Parathyroid adenoma (tissue), 2 donors: ENCODE measurements around the gene SLC6A16.
A peak's percentile ranks its signal among the peaks of the same experiment; 100 is the strongest.
"Not testable (repeated sequence)": the region's sequence is repeated elsewhere in the genome, so short reads cannot be mapped to it uniquely, and the experiment has no call there.

ENCODE experiments used
- H2AFZ ChIP-seq: fragments of 300-600 bp; sonication (generic); one replicate; pipeline ENCODE4 v1.7.0; 2017; ENCODE audit warnings: antibody characterized with exemption, mild to moderate bottlenecking
- H3K27ac ChIP-seq: fragments of 300-600 bp; sonication (generic); one replicate; pipeline ENCODE4 v1.7.0; 2017
- H3K27me3 ChIP-seq: fragments of 300-600 bp; sonication (generic); one replicate; pipeline ENCODE4 v1.7.0; 2017; ENCODE audit warnings: low read length; ENCODE audit not compliant: control insufficient read depth, insufficient read depth
- H3K36me3 ChIP-seq: fragments of 300-600 bp; sonication (generic); one replicate; pipeline ENCODE4 v1.7.0; 2017; ENCODE audit warnings: low read length; ENCODE audit not compliant: control insufficient read depth, insufficient read depth
- H3K4me1 ChIP-seq: fragments of 300-600 bp; sonication (generic); one replicate; pipeline ENCODE4 v1.7.0; 2017; ENCODE audit warnings: control low read depth
- H3K4me2 ChIP-seq: fragments of 300-600 bp; sonication (generic); one replicate; pipeline ENCODE4 v1.7.0; 2017; ENCODE audit warnings: low read length
- H3K4me3 ChIP-seq: fragments of 300-600 bp; sonication (generic); one replicate; pipeline ENCODE4 v1.7.0; 2017; ENCODE audit warnings: low read depth, low read length
- H3K79me2 ChIP-seq: fragments of 300-600 bp; sonication (generic); one replicate; pipeline ENCODE4 v1.7.0; 2017; ENCODE audit warnings: control low read depth
- H3K9ac ChIP-seq: fragments of 300-600 bp; sonication (generic); one replicate; pipeline ENCODE4 v1.7.0; 2017; ENCODE audit warnings: mild to moderate bottlenecking
- H3K9me3 ChIP-seq: fragments of 300-600 bp; sonication (generic); one replicate; pipeline ENCODE4 v1.7.0; 2017; ENCODE audit warnings: low read length; ENCODE audit not compliant: control insufficient read depth
- CTCF ChIP-seq: fragments of 300-600 bp; sonication (generic); IDR thresholded peaks from one replicate; pipeline ENCODE4 v1.7.0; 2017; ENCODE audit warnings: antibody characterized with exemption, mild to moderate bottlenecking
- donor health status: primary hyperparathyroidism.

Gene SLC6A16

DNA sequence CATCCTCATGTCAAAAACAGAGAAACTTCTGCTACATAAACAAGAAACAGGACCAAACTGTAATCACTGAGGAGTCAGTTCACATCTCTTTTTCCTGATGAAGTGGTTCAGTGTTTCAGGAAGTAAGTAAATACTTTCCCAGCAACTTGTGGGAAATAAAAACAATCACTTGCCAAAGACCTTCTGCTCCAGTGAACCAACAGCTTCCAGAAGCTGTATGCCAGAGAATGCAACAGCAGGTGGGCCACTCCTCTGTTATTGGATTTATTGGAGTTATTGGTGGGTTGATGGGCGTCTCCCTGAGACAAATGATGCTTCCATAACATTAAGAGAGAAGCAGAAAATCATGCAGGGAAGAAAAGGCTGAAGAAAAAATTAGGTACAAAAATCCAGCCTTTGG, 9.9 kb downstream of the SLC6A16 start:
- no peak overlapping the region for H3K4me2 ChIP-seq
- H3K27me3 ChIP-seq: no peaks in the 10 kb centered on the region
- no peaks in the 10 kb centered on the region for H3K36me3 ChIP-seq
- no peak for TF ChIP-seq CTCF
- H3K9ac ChIP-seq: no peak overlapping the region
- no peak overlapping the region for H3K4me3 ChIP-seq
- no peak overlapping the region for H2AFZ ChIP-seq
- no peaks in the 10 kb centered on the region for H3K9me3 ChIP-seq
- H3K27ac ChIP-seq: no peak overlapping the region
- no peaks in the 10 kb centered on the region for H3K79me2 ChIP-seq
- H3K4me1 ChIP-seq: no peaks in the 10 kb centered on the region

- Histone ChIP-seq H3K4me2 (no peak overlapping the region), H3K4me1 (no peaks in the 10 kb centered on the region), H3K79me2 (no peaks in the 10 kb centered on the region), H3K27me3 (no peaks in the 10 kb centered on the region), H3K36me3 (no peaks in the 10 kb centered on the region), H3K9me3 (no peaks in the 10 kb centered on the region), H3K9ac (no peak overlapping the region), H3K4me3 (no peak overlapping the region), H2AFZ (no peak overlapping the region), H3K27ac (no peak overlapping the region)
- TF ChIP-seq CTCF: no peak
Observed at GRCh38 chr19:49309087-49309486, 15.9 kb downstream of the SLC6A16 start.

- not testable (repeated sequence) for H3K36me3 ChIP-seq, H3K27me3 ChIP-seq, H3K4me3 ChIP-seq, H3K9ac ChIP-seq, H3K4me2 ChIP-seq, H3K79me2 ChIP-seq, H3K4me1 ChIP-seq, H3K9me3 ChIP-seq, H2AFZ ChIP-seq, H3K27ac ChIP-seq
Observed at GRCh38 chr19:49306734-49307133, 18.3 kb downstream of the SLC6A16 start.

DNA sequence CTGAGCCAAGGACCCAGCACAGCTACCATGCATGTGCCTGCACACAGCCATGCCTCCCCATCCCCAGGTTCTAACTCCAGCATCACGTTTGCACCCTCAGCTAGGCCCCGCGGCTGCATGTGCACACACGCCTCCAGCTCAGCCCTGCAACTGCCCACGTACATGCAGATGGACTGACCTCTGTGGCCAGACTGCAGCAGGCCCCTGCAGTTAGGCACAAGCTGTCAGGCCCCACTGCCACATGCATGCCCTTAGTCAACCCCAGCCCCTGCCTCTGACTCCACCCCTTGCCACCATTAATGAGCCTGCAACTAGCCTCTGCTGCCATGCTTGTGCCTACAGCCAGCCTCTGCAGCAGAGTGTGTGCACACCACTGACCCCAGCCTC, 23.1 kb downstream of the SLC6A16 start:
- Histone ChIP-seq H2AFZ (no peak overlapping the region), H3K9ac (no peak overlapping the region), H3K79me2 (no peaks in the 10 kb centered on the region), H3K9me3 (no peaks in the 10 kb centered on the region), H3K4me3 (no peak overlapping the region), H3K4me1 (no peaks in the 10 kb centered on the region), H3K27ac (no peak overlapping the region), H3K4me2 (no peak overlapping the region), H3K36me3 (no peaks in the 10 kb centered on the region), H3K27me3 (no peaks in the 10 kb centered on the region)
- TF ChIP-seq CTCF: no peak

DNA sequence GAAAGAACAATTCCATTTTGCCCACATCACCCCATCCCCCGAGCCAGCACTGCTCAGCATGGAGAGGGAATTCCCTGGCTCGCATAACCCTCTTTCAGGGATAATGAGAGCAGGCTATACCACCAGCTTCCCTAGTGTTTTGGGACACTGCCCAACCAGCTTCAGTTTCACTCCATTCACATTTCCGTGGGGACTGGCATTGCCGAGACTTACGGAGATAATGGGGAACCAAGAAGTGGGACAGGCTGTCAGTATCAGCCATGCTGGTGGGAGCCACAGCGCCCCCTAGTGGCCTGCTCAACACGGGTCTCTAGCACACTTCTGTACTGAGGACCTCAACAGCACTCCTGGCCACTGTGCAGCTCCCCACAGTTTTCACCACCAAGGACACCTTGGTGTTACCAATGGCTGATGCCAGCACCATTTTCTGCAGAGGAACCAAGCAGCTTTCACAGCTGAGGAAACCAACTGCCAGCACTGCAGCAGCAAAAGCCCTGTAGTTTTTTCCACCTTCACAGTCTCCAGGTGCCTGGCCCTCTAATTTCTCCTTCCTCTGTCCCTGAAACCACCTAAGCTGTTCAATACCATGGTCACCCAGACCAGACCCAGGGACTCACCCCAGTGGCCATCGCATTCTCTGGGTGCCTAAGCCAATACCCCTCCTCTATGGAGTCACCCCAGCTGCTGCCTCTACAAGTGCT, 23.7 kb downstream of the SLC6A16 start:
- Histone ChIP-seq H3K9ac (no peak overlapping the region), H2AFZ (peak overlapping the region; percentile 78), H3K27me3 (no peaks in the 10 kb centered on the region), H3K4me1 (no peaks in the 10 kb centered on the region), H3K36me3 (no peaks in the 10 kb centered on the region), H3K4me2 (peak overlapping the region; percentile 91), H3K9me3 (no peaks in the 10 kb centered on the region), H3K79me2 (no peaks in the 10 kb centered on the region), H3K27ac (no peak overlapping the region), H3K4me3 (no peak overlapping the region)
- peak; percentile 84 for TF ChIP-seq CTCF

GRCh38 chr19:49298653-49299052, 26.3 kb downstream of the SLC6A16 start:
- H3K36me3 ChIP-seq, H3K4me1 ChIP-seq, H3K4me2 ChIP-seq, H3K27ac ChIP-seq, H2AFZ ChIP-seq, H3K79me2 ChIP-seq, H3K9ac ChIP-seq, H3K27me3 ChIP-seq, H3K4me3 ChIP-seq, H3K9me3 ChIP-seq: not testable (repeated sequence)
